ENCODE results near the gene COPS7A. TPM values are rescaled to one million over a fixed set of nuclear protein-coding genes. Genes with fewer than 3 reads are reported as not detected.

COPS7A gene
- polyA plus RNA-seq, 3 donors: 70.1 to 77.1 (median 72.3) TPM

DNA sequence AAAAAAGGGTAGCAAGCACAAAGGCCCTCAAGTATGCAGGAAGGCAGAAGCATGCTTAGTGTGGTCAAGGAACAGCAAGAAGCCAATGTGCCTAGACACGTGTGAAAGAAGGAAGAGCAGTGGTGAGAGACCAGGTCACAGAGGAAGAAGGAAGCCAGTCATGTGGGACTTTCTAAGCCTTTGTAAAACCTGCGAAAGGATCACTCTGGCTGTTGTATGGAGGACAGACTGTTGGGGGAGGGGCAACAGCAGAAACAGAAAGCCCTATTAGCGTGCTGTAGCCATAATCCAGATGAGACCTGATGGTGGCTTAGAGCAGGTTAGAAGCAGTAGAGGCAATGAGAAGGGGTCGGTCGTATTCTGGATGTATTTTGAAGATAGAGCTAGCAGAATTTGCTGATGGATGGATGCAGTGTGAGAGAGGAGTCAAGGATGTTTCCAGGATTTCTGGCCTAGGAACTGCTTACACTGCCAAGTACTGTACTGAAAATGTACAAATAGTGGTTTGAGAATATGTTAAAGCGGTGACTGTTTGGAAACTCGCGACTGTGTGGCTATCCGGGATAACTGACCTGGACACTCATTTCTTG, 34.8 kb downstream of the COPS7A start:
- H3K27me3 Mint-ChIP-seq (ENCODE audit: low read depth in 3 of 3): peaks cover 11 to 16% (median 15%) of the 10 kb centered on the region in 3 donors
- Histone ChIP-seq H2AFZ (ENCODE audit: insufficient read depth, low read depth, low read length, poor library complexity, severe bottlenecking) (no peak overlapping the region), H3K4me2 (replicated peaks; ENCODE audit: extremely low read depth, low read length, poor library complexity, severe bottlenecking) (no peak overlapping the region), H4K20me1 (ENCODE audit: insufficient read depth, low read length) (no peaks in the 10 kb centered on the region), H3K27ac (ENCODE audit: low read depth in 1 of 2, low read length in 2 of 2) (no peak overlapping the region), H3K79me2 (ENCODE audit: insufficient read depth, low read length) (no peaks in the 10 kb centered on the region), H3K4me3 (replicated peaks in 1 of 3; ENCODE audit: low read depth in 2 of 3, low read length in 3 of 3) (no peak overlapping the region), H3K27me3 (ENCODE audit: control insufficient read depth in 2 of 2, insufficient read depth in 2 of 2, low read length in 2 of 2) (peaks cover 0 to 9% of the 10 kb centered on the region in 2 donors), H3K9me3 (replicated peaks in 1 of 2; ENCODE audit: control insufficient read depth in 1 of 2, insufficient read depth in 1 of 2, low read length in 2 of 2) (no peaks in the 10 kb centered on the region), H3K36me3 (replicated peaks in 1 of 2; ENCODE audit: control insufficient read depth in 1 of 2, insufficient read depth in 2 of 2, low read length in 2 of 2) (no peaks in the 10 kb centered on the region), H3K4me1 (ENCODE audit: control insufficient read depth in 1 of 2, insufficient read depth in 2 of 2, low read length in 2 of 2) (peaks cover 19 to 21% of the 10 kb centered on the region in 2 donors), H3K9ac (ENCODE audit: insufficient read depth, low read length, poor library complexity, severe bottlenecking) (no peak overlapping the region)
- peaks cover 21% of the 10 kb centered on the region for H3K4me1 Mint-ChIP-seq
- TF ChIP-seq, protein P1, sequence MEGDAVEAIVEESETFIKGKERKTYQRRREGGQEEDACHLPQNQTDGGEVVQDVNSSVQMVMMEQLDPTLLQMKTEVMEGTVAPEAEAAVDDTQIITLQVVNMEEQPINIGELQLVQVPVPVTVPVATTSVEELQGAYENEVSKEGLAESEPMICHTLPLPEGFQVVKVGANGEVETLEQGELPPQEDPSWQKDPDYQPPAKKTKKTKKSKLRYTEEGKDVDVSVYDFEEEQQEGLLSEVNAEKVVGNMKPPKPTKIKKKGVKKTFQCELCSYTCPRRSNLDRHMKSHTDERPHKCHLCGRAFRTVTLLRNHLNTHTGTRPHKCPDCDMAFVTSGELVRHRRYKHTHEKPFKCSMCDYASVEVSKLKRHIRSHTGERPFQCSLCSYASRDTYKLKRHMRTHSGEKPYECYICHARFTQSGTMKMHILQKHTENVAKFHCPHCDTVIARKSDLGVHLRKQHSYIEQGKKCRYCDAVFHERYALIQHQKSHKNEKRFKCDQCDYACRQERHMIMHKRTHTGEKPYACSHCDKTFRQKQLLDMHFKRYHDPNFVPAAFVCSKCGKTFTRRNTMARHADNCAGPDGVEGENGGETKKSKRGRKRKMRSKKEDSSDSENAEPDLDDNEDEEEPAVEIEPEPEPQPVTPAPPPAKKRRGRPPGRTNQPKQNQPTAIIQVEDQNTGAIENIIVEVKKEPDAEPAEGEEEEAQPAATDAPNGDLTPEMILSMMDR (IDR thresholded peaks at IDR 0.05): no peak
- 79% methylated on average over 9 of the region's 9 CpGs for WGBS (ENCODE audit: insufficient coverage)
- peak in 2 of 3 donors; percentile 26 to 62 for DNase-seq
- intact Hi-C loops (cut with micrococcal nuclease): no loop called here
- no peaks in the 10 kb centered on the region for H3K36me3 Mint-ChIP-seq
- H3K9me3 Mint-ChIP-seq: no peaks in the 10 kb centered on the region
- peak overlapping the region in 3 of 7 donors; percentile 22 to 35 (median 33) for H3K27ac Mint-ChIP-seq
- peak overlapping the region in 1 of 2 donors; percentile 37 for H3K4me3 Mint-ChIP-seq

DNA sequence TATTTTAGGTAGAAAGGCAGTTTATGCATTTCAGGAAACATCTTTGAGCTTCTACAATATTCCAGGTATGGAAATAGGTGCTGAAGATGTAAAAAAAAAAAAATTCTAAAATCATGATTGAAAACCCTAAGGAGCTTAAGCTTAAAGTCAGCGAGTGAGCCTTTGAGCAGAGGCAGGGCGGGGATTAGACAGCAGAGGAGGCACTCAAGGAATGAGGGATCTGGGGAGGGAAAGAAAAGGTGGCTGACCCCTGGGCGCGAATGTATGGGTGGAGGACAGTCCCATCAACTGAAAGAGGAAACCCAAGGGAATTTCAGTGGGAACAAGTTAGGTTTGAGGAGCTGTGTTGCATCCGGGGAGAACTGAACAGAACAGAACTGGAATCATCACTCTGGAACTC, 35.9 kb downstream of the COPS7A start:
- Mint-ChIP-seq H3K36me3 (peaks cover 0 to 2% of the 10 kb centered on the region in 2 donors), H3K4me1 (peaks cover 19% of the 10 kb centered on the region), H3K9me3 (peaks cover 0 to 2% (median 0%) of the 10 kb centered on the region in 7 donors), H3K4me3 (no peak overlapping the region), H3K27me3 (ENCODE audit: low read depth in 3 of 3) (peaks cover 19 to 26% (median 26%) of the 10 kb centered on the region in 3 donors), H3K27ac (no peak overlapping the region)
- H3K4me3 ChIP-seq (replicated peaks in 1 of 3; ENCODE audit: low read depth in 2 of 3, low read length in 3 of 3): no peak overlapping the region
- TF ChIP-seq, protein P1 (IDR thresholded peaks at IDR 0.05): no peak
- no peaks in the 10 kb centered on the region for H3K9me3 ChIP-seq (replicated peaks in 1 of 2; ENCODE audit: control insufficient read depth in 1 of 2, insufficient read depth in 1 of 2, low read length in 2 of 2)
- no peaks in the 10 kb centered on the region for H4K20me1 ChIP-seq (ENCODE audit: insufficient read depth, low read length)
- no peak for DNase-seq
- intact Hi-C loops (cut with micrococcal nuclease): no loop called here
- peaks cover 2 to 15% of the 10 kb centered on the region in 2 donors for H3K27me3 ChIP-seq (ENCODE audit: control insufficient read depth in 2 of 2, insufficient read depth in 2 of 2, low read length in 2 of 2)
- H3K4me2 ChIP-seq (replicated peaks; ENCODE audit: extremely low read depth, low read length, poor library complexity, severe bottlenecking): no peak overlapping the region
- no peaks in the 10 kb centered on the region for H3K79me2 ChIP-seq (ENCODE audit: insufficient read depth, low read length)
- H3K36me3 ChIP-seq (replicated peaks in 1 of 2; ENCODE audit: control insufficient read depth in 1 of 2, insufficient read depth in 2 of 2, low read length in 2 of 2): no peaks in the 10 kb centered on the region
- peaks cover 18 to 19% of the 10 kb centered on the region in 2 donors for H3K4me1 ChIP-seq (ENCODE audit: control insufficient read depth in 1 of 2, insufficient read depth in 2 of 2, low read length in 2 of 2)
- WGBS (ENCODE audit: insufficient coverage): 98% methylated on average over 5 of the region's 5 CpGs
- no peak overlapping the region for H3K9ac ChIP-seq (ENCODE audit: insufficient read depth, low read length, poor library complexity, severe bottlenecking)
- H2AFZ ChIP-seq (ENCODE audit: insufficient read depth, low read depth, low read length, poor library complexity, severe bottlenecking): no peak overlapping the region
- H3K27ac ChIP-seq (ENCODE audit: low read depth in 1 of 2, low read length in 2 of 2): no peak overlapping the region

Data from CD14-positive monocyte (primary cell).